HG03520 (cell line): Measurements from ENCODE around the gene PMCH.
"Not testable (repeated sequence)": the region's sequence is repeated elsewhere in the genome, so short reads cannot be mapped to it uniquely, and the experiment has no call there.

Experiments used
- ATAC-seq: cut with Tn5 transposase; IDR thresholded peaks from one replicate; pipeline ENCODE4 v1.9.1; 2021; ENCODE audit warnings: mild to moderate bottlenecking, moderate library complexity; ENCODE audit not compliant: unreplicated experiment

The PMCH gene

DNA sequence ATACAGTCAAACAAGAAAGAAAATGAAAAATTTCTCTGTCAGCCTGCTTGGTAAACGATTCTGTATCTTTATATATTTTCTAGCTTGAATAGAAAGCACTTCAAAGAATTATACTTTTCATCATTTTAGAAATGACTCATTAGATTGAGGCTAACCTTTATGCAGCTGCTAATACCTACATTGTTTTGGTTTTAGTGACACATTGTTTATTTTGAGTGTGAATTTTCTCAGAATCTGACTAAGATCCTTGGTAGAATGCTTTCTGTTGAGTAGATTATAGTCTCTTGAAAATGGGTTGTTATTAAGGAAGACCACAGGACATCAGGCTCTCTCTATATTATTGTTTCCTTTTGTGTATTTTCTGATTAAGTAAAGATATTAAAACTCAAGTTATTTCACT lies at the start of gene PMCH:
Gene PMCH (minus strand): TSS at position 45 of the 400 bp plus-strand sequence. CDS start 63 bp downstream, outside the sequence.
- ATAC-seq, result peak; percentile 90

- ATAC-seq, result not testable (repeated sequence)
Observed at GRCh38 chr12:102240859-102241258, 43.2 kb upstream of the PMCH start.

- ATAC-seq, result no peak
Observed at GRCh38 chr12:102234599-102234998, 37.0 kb upstream of the PMCH start.

DNA sequence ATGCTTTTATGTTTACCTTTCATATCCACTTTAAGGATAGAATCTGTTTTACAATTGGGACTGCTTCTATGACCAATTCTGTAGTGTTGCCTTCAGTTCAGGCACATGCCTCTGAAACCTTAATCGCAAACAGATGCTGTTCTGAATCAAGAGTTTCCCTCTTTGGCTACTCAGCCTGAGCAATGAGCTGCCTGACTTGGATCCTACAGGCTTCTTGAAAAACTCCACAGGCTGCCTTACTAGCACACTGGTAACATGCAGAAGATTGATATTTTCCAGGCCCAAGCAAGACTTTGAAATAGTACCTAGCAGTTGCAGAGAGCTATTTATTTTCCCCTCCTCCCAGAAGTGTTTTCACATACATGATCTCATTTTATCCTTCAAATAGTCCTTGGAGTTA lies 34.8 kb upstream of the PMCH start:
- no peak for ATAC-seq

DNA sequence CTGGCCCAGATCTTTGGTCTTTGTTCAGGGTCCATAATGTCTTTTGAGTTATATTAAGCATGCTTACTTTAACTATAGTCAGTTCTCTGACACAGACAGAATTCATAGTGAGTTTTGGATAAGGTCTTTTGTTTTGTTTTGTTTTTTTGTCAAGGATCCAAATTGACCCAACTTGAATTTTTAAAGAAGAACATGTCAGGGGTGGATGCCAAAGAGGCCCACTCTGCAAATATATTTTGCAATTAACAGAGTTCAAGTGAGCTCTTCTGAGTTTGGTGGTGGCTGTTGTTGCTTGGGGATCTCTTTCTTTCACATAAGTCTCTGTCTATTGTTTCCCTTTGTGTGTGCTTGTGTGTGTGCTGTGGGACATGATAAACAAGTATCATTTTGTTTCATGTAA lies 34.4 kb upstream of the PMCH start:
- no peak for ATAC-seq

- ATAC-seq, result no peak
Observed at GRCh38 chr12:102227954-102228353, 30.3 kb upstream of the PMCH start.

DNA sequence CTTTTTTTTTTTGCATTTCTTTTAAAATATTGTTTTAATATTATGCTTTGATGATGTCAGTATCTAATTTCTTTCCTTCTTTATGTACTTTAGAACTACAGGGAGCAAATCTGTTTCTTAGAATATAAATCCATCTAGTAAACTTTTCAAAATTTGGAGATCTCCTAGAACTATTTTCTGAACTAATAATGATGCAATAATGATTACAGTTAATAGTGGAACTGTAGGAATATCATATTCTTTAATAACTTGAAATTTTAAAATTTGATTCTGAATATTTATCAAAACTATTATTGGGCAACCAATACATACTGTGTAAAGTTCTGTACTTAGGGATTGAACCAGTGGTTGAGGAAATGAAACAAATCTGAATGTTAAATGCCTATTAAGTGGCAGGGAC lies 23.1 kb upstream of the PMCH start:
- no peak for ATAC-seq

- ATAC-seq, result no peak
Observed at GRCh38 chr12:102215992-102216691, 18.5 kb upstream of the PMCH start.

DNA sequence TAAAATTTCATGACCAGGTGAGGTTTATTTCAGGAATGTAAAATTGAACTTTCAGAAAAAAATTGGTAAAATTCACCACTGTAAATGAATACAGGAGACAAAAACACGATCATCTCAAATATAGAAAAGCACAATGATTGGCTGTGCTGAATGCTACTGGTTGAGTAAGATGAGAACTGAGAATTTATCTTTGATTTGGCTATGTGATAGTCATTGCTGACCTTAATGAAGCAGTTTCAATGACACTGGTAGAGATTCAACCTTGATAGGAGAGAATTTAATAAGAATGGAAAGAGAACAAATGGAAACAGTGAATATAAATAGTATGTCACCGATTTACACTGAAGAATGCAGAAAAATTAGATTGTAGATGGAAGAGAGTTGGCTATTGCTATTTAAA lies 6.4 kb upstream of the PMCH start:
- ATAC-seq, result no peak

GRCh38 chr12:102202556-102202955 lies 4.9 kb upstream of the PMCH start:
- ATAC-seq, result no peak

GRCh38 chr12:102201436-102202061 lies 3.9 kb upstream of the PMCH start:
- no peak for ATAC-seq

GRCh38 chr12:102195826-102196225 lies 1.8 kb downstream of the PMCH start:
- no peak for ATAC-seq

DNA sequence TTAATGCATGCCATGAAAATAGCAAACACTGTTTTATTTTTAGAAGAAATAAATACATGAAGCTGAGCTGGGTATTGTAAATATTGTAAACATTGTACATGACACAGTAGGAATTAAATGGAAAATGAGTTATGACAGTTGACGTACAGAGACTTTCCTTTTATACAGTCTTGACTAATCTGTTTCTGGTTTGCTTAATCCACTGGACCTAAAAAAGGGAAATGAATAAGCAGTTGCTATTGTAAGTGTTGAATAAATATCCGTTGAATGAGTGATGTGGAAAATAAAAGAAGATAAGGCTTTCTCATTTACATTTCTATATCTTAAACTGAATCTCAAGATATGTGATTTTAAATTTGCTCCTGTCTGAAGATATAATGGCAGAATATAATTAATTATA lies 15.0 kb downstream of the PMCH start:
- no peak for ATAC-seq

DNA sequence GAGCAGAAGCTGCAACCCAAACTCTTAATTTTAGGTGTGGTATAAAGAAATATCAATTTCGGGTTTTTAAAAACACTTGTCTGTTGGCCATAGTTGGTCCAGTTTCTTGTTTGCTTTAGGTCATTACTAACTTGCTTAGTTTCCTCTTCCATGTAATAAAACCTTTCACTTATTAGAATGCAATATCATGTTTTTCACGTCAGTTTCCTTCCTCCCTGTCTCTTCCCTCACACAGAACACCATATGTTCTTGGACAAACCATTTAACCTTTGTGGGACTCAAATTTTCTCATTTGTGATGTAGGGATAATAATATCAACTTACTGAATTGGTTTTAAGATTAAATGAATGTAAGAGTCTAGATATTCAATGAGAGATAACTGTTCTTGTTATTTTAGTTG lies 22.9 kb downstream of the PMCH start:
- no peak for ATAC-seq

DNA sequence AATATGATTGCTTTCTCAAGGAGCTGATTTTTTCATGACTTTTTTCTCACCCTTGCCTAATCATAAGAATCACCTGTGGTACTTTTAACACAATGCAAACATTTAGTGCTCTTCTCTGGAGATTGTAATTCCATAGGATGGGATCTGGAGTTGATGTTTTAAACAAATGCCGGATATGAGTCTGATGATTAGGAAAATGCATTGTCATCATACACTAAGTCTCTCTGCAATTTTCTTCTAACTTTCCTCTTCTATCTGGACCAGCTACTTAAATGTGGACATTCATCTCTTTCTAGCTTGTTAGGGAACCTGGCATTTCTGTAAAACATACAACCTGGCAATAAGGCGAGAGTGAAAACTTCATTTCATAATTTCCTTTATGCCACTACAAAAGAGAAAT lies 23.5 kb downstream of the PMCH start:
- no peak for ATAC-seq

- no peak for ATAC-seq
Observed at GRCh38 chr12:102172436-102172835, 25.2 kb downstream of the PMCH start.

- ATAC-seq, result no peak
Observed at GRCh38 chr12:102171951-102172350, 25.7 kb downstream of the PMCH start.

- ATAC-seq, result no peak
Observed at GRCh38 chr12:102169922-102170621, 27.6 kb downstream of the PMCH start.

DNA sequence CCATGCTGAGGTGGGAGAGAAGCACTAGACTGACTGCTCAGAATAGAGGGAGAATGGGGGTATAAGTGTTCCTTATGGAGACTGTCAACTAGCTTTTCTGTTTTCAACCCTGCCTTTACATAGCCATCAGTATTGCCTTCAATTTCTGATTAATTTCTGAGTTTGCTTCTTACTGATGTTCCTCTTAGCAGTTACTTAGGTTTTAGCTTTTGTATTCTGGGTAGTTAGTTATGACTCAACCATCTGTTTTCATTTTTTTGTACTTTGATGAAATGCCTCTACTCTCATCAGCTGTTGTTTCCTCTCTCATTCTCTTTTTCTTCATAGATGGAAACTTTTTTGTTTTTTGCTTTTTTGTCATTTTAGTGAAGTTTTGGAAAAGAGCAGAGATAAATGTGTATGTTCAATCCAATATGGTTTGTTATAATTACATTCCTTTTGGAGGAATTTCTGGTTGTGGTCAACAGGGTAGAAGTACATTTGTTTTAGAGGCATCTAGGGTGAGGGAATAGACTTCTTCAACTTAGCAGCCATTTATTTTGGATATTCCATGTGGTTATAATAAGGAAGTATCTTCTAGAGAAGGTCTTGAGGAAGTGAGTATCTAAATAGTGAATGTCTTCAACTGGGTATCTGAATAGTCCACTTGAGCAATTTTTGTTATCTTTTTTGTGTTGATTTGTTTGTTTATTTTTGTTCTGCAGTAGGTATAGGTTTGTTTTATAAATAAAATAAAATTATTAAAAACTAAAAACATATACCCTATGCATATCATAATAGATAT lies 29.6 kb downstream of the PMCH start:
- peak; percentile 72 for ATAC-seq

DNA sequence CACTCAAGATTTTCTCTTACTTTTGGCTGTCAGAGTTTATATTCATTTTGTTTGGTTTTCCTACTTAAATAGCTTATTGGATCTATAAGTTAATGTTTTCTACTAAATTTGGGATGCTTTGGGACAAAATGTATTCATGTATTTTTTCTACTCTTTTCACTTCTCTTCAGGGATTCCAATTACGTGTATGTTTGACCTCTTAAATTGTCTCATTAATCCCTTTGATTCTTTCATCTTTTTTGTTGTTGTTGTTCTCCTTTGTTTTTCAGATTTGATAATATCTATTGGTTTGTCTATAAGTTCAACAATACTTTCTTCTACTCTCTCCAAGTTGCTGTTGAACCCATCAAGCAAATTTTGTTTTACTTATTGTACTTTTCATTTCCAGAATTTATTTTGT lies 34.2 kb downstream of the PMCH start:
- ATAC-seq, result no peak

GRCh38 chr12:102155206-102155605 lies 42.4 kb downstream of the PMCH start:
- ATAC-seq, result not testable (repeated sequence)
